HG02623 (cell line): ENCODE measurements around the gene PTX3.

Experiments used
- ATAC-seq: cut with Tn5 transposase; IDR thresholded peaks from one replicate; pipeline ENCODE4 v1.9.1; 2021; ENCODE audit warnings: moderate library complexity; ENCODE audit not compliant: unreplicated experiment

The PTX3 gene

GRCh38 chr3:157420606-157421130 lies 16.0 kb upstream of the PTX3 start:
- ATAC-seq = no peak

GRCh38 chr3:157423337-157423736 lies 13.3 kb upstream of the PTX3 start:
- no peak for ATAC-seq

GRCh38 chr3:157427901-157428300 lies 8.7 kb upstream of the PTX3 start:
- no peak for ATAC-seq

- no peak for ATAC-seq
These were observed 7.8 kb upstream of the PTX3 start for GRCh38 chr3:157428853-157429252.

GRCh38 chr3:157429708-157430107 lies 6.9 kb upstream of the PTX3 start:
- ATAC-seq = no peak

GRCh38 chr3:157438194-157438730 lies 1.6 kb downstream of the PTX3 start:
- ATAC-seq = no peak

- no peak for ATAC-seq
These were observed 4.5 kb downstream of the PTX3 start for GRCh38 chr3:157441102-157441624.

- ATAC-seq = no peak
These were observed 6.1 kb downstream of the PTX3 start for GRCh38 chr3:157442729-157443128.

GRCh38 chr3:157443905-157444796 lies 7.5 kb downstream of the PTX3 start:
- ATAC-seq = no peak

GRCh38 chr3:157444797-157445184 lies 8.1 kb downstream of the PTX3 start:
- no peak for ATAC-seq

GRCh38 chr3:157445857-157446256 lies 9.2 kb downstream of the PTX3 start:
- no peak for ATAC-seq

- no peak for ATAC-seq
These were observed 10.5 kb downstream of the PTX3 start for GRCh38 chr3:157447026-157447694.

- no peak for ATAC-seq
These were observed 15.4 kb downstream of the PTX3 start for GRCh38 chr3:157452097-157452496.

- ATAC-seq = no peak
These were observed 17.2 kb downstream of the PTX3 start for GRCh38 chr3:157453824-157454223.

GRCh38 chr3:157459706-157460105 lies 23.1 kb downstream of the PTX3 start:
- no peak for ATAC-seq

GRCh38 chr3:157460253-157460652 lies 23.6 kb downstream of the PTX3 start:
- no peak for ATAC-seq

GRCh38 chr3:157463816-157464215 lies 27.2 kb downstream of the PTX3 start:
- ATAC-seq = no peak

GRCh38 chr3:157464321-157464720 lies 27.7 kb downstream of the PTX3 start:
- ATAC-seq = no peak

GRCh38 chr3:157465741-157466140 lies 29.1 kb downstream of the PTX3 start:
- no peak for ATAC-seq

GRCh38 chr3:157467200-157467599 lies 30.6 kb downstream of the PTX3 start:
- no peak for ATAC-seq

- ATAC-seq = no peak
These were observed 33.1 kb downstream of the PTX3 start for GRCh38 chr3:157469561-157470294.
